Activated CD4-positive, CD25-positive, alpha-beta regulatory T cell (primary cell): ENCODE measurements around the gene TMEM225B.
A peak's percentile ranks its signal among the peaks of the same experiment; 100 is the strongest.
"Not testable (repeated sequence)": the region's sequence is repeated elsewhere in the genome, so short reads cannot be mapped to it uniquely, and the experiment has no call there.

Experiments
- DNase-seq, 4 experiments: peaks; one replicate each; lab custom pipeline; 2025; lab: John Stamatoyannopoulos, UW

Gene TMEM225B

GRCh38 chr7:99623091-99623693, 25.1 kb downstream of the TMEM225B start:
- no peak for DNase-seq

DNA sequence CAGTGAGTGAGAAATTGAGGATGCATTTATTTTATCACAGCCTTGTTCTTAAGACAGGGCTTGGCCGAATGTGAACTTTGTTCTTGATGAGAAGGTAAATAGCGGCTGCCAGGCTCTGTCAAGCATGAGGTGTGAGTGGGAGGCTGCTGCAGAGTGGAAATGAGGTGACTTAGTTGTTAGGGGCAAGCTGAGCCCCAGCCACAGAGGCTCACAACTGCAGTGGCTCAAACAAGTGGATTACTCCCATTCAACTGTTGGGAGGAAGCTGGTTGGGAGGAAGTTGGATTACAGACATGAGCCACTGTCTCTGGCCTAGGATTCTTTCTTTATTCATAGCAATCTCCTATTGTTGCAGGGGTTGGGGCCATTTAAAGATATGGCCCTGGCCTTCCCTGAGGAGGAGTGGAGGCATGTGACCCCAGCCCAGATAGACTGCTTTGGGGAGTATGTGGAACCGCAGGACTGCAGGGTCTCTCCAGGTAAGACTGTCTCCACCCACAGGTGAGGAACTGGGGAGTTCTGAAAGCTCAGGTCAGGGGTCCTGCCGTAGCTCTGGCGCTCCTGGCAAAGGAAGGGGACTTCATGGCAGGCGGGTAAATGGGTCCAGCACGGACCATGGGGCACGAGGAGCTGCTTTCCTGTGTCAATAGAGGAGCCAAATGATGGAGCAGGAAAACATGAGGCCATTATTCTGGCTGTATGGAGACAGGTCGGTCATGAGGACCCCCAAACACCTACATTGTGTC, 25.8 kb downstream of the TMEM225B start:
- DNase-seq, result no peak

DNA sequence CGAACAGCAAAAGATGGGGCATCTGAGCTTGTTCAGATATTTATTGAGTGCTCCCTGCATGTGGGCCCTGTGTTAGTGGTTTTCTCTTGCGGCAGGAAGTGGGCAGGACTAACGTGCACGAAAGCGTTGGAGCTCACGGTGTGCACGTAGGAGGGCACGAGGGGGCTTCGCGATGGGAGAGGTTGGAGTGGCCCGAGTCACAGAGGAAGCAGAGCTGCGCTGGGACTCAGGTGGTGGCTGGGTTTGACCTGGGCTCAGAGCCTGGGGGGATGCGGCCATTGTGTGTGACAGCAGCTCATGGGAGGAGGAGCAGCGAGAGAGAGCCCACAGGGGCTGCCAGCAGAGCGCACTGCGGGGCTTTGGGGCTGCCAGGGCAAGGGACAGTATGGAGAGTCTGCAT, 26.4 kb downstream of the TMEM225B start:
- peak in 3 of 4 experiments; percentile 28 to 48 (median 39) for DNase-seq

DNA sequence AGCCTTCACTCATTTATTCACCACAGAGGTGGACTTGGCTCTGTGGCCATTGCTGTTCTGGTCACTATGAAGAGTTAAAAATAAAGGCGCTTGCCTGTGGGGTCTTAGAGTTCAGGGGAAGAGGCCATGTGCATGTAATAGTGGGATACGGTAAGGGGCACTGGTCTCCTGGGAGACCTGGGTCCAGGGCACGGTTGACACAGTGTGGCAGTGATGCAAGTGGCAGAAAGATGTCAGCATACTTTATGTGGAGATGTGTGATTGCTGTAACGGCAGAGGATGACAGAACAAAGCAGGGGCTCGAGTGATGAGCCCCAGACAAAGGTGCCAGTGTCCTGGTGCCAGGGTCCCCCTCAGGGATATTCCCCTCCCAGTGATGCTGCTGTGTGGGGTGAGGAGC, 27.3 kb downstream of the TMEM225B start:
- DNase-seq, result no peak

DNA sequence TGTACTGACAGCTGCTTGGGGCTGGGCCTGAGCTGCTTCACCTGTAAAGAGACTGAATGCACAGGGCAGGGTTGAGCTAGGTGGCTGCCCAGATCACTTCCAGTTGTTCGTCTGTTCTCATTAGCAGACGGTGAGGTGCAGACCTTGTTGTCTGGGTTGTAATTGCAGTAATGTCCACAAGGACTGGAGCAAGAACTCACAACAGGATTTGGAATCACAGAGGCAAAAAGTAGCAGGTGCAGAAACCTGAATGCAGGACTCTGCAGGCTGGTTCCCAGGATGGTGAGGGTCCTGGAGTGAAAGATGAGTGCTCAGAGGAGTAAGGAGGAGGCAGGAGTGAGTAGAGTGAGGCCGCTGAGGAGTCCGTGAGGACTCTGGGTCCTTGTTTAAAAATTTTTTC, 27.9 kb downstream of the TMEM225B start:
- no peak for DNase-seq

- DNase-seq, result no peak
Observed at GRCh38 chr7:99626661-99627060, 28.6 kb downstream of the TMEM225B start.

- DNase-seq, result no peak
Observed at GRCh38 chr7:99627513-99627912, 29.4 kb downstream of the TMEM225B start.

GRCh38 chr7:99628471-99629465, 30.7 kb downstream of the TMEM225B start:
- DNase-seq, result no peak

GRCh38 chr7:99629643-99630042, 31.6 kb downstream of the TMEM225B start:
- no peak for DNase-seq

DNA sequence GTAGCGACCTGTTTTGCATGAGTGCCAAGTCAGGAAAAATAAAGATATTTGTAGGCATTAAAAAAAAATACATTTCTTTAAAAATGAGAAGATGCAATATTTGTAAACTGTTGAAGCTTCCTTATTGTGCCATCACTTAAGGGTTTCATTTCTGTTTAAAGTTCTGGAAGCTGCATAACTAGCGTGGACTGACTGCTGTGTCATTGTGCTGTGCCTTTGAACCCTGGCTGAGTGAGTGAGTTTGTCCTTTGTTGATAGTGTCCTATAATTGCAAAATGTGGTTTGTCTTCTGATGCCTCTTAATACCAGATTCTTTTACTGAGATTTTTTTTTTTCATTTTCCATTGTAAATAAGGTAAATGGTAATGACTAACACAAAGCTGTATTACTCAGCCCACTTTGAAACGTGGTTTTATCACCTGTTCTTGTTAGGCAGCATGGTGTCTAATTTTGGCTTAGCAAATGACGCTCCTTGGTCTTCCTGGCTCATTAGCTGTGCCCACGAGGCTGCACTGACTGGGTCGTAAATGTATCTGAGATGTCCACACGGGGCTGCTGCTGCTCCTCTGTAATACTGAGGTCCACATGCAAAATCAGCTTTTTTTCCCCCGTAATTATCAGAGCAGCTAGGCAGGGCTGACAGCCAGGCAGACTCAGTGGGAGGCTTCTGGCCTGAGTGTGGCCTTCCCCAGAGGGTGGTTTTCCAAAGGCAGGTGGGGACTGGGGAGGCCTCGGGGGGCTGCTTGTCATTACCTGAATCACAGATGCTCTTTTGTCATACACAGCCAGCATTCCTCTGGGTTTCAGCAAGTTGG, 33.4 kb downstream of the TMEM225B start:
- DNase-seq, result peak in 1 of 4 experiments; percentile 11

GRCh38 chr7:99637414-99637813, 39.3 kb downstream of the TMEM225B start:
- DNase-seq, result not testable (repeated sequence)

GRCh38 chr7:99638731-99639130, 40.7 kb downstream of the TMEM225B start:
- no peak for DNase-seq

GRCh38 chr7:99639267-99639666, 41.2 kb downstream of the TMEM225B start:
- no peak for DNase-seq

GRCh38 chr7:99642027-99642426, 44.0 kb downstream of the TMEM225B start:
- no peak for DNase-seq

DNA sequence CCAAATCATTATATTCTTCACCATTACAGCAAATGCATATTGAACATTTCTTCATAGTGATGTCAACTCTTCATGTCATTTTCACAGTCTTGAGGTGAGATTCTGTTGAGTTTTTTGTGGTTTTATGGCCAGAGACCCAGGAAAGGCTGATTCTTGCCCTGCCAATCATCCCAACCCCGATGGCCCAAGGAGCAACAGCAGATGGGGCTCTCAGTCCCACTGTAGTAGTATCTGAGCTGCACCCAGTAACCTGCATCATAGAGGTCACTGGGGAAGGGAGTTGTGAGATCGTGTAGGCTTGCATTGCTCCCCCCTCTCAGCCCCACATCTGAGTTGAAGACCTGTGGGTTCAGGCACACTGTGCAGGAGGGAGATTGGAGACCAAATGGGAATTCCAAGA, 45.4 kb downstream of the TMEM225B start:
- DNase-seq, result no peak

GRCh38 chr7:99644431-99644830, 46.4 kb downstream of the TMEM225B start:
- no peak for DNase-seq

DNA sequence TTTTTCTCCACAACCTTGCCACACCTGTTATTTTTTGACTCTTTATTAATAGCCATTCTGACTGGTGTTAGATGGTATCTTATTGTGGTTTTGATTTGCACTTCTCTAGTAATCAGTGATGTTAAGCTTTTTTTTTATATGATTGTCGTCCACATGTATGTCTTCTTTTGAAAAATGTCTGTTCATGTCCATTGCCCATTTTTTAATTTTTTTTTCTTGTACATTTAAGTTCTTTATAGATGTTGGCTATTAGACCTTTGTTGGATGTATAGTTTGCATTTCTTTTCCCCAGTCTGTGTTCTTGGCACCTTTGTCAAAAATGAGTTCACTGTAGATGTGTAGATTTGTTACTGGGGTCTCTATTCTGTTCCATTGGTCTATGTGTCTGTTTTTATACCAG, 47.5 kb downstream of the TMEM225B start:
- no peak for DNase-seq

DNA sequence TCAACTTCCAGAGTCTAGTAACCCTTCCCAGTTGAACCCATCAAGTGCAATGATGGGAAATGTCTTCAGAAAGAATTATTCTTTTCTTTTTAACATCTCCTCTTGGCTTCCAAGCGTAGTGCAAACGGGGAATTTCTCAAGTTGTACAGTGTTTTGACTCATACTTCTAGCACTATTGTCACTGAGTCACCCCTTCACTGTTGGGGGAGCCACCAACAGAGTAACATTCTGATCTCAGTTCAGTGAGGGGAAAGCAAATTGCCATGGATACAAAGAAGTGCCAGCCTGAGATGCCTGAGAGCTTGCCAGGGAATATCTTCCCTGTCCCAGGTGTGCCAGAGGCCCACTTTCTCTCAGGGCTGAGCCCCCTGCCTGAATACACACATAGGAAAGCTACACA, 50.8 kb downstream of the TMEM225B start:
- no peak for DNase-seq

GRCh38 chr7:99651290-99651689, 53.2 kb downstream of the TMEM225B start:
- DNase-seq, result no peak

- DNase-seq, result no peak
Observed at GRCh38 chr7:99652671-99653070, 54.6 kb downstream of the TMEM225B start.

DNA sequence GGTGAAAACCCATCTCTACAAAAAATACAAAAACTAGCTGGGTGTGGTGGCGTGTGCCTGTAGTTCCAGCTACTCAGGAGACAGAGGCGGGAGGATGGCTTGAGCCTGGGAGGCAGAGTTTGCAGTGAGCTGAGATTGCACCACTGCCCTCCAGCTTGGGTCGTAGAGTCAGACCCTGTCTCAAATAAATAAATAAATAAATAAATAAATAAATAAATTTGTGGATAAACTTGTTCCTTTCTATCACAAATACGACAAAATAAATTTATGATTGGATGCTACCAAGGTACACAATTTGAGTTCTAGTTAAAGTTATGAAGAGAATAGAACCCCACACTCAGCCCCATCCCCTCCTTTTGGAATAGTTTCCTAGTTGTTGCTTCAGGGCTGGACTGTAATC, 55.2 kb downstream of the TMEM225B start:
- not testable (repeated sequence) for DNase-seq

GRCh38 chr7:99653754-99654153, 55.7 kb downstream of the TMEM225B start:
- DNase-seq, result no peak
